H1 (cell line): Measurements from ENCODE around the gene MST1R. TPM values are rescaled to one million over a fixed set of nuclear protein-coding genes. Genes with fewer than 3 reads are reported as not detected.

ENCODE experiments used
- CTCF ChIA-PET: fragments of 300-600 bp; sonication (Branson Sonifier 250); formaldehyde crosslinking; loops from one replicate; lab custom pipeline; 2021; ENCODE audit not compliant: partially characterized antibody; lab: Charles Lee
- POLR2A ChIA-PET: fragments of 300-600 bp; sonication (Branson Sonifier 250); formaldehyde crosslinking; loops from one replicate; lab custom pipeline; 2021; ENCODE audit warnings: inconsistent platforms; ENCODE audit not compliant: partially characterized antibody; lab: Charles Lee
- DNase-seq, 2 experiments: peaks; one replicate each; pipeline versions ENCODE4 v3.0.0 to v3.0.0-alpha.2; 2010 to 2022; ENCODE audit warnings: low spot score in 2 of 2, low read depth in 1 of 2, mixed read lengths in 1 of 2
- FAIRE-seq: peaks from 2 replicates; lab custom pipeline; 2011; peaks lifted over from hg19 to GRCh38; lab: Jason Lieb, UNC
- H2AFZ ChIP-seq: 2 replicates; pipeline ENCODE4 v1.8.1; 2012; ENCODE audit warnings: low read length, inconsistent platforms
- H2AK5ac ChIP-seq: 2 replicates; pipeline ENCODE4 v1.6.1; 2013; ENCODE audit warnings: low read depth, low read length
- H2BK120ac ChIP-seq: replicated peaks from 2 replicates; pipeline ENCODE3; 2013; ENCODE audit warnings: low read depth, low read length, inconsistent platforms
- H2BK12ac ChIP-seq: 2 replicates; pipeline ENCODE4 v1.6.1; 2013; ENCODE audit warnings: low read depth, low read length
- H2BK15ac ChIP-seq: 2 replicates; pipeline ENCODE4 v1.6.1; 2013; ENCODE audit warnings: low read length
- H2BK20ac ChIP-seq: 2 replicates; pipeline ENCODE4 v1.6.1; 2013; ENCODE audit warnings: low read length
- H2BK5ac ChIP-seq: 2 replicates; pipeline ENCODE4 v1.6.1; 2013; ENCODE audit warnings: low read depth, low read length
- H3K14ac ChIP-seq: 2 replicates; pipeline ENCODE4 v1.6.1; 2013; ENCODE audit warnings: inconsistent platforms; ENCODE audit not compliant: insufficient read length
- H3K18ac ChIP-seq: 2 replicates; pipeline ENCODE4 v1.6.1; 2013; ENCODE audit warnings: low read length; ENCODE audit errors: extremely low read depth
- H3K23ac ChIP-seq: 2 replicates; pipeline ENCODE4 v1.6.1; 2013; ENCODE audit warnings: inconsistent platforms; ENCODE audit not compliant: insufficient read length
- H3K23me2 ChIP-seq: 2 replicates; pipeline ENCODE4 v1.6.1; 2013; ENCODE audit warnings: low read depth, low read length
- H3K27ac ChIP-seq: 2 replicates; pipeline ENCODE4 v1.6.1; 2011; ENCODE audit warnings: low read depth, low read length, inconsistent platforms
- H3K27me3 ChIP-seq, 4 experiments: replicated peaks in 1 of 4; 1 replicate in 1 of 4; 2 replicates in 3 of 4; pipeline versions ENCODE4 v1.6.1 to v1.8.1; 2011 to 2013; ENCODE audit warnings: low read length in 3 of 4, mild to moderate bottlenecking in 3 of 4, inconsistent platforms in 2 of 4, mixed read lengths in 2 of 4, moderate library complexity in 1 of 4; ENCODE audit not compliant: control insufficient read depth in 3 of 4, insufficient read depth in 3 of 4; ENCODE audit errors: extremely low read depth in 1 of 4
- H3K36me3 ChIP-seq, 4 experiments: 2 replicates each; pipeline versions ENCODE4 v1.6.1 to v1.8.1; 2011 to 2013; ENCODE audit warnings: mild to moderate bottlenecking in 4 of 4, low read length in 3 of 4, moderate library complexity in 2 of 4, control low read depth in 1 of 4, inconsistent platforms in 1 of 4; ENCODE audit not compliant: insufficient read depth in 4 of 4, control insufficient read depth in 2 of 4
- H3K4ac ChIP-seq: replicated peaks from 2 replicates; pipeline ENCODE3; 2013; ENCODE audit warnings: low read length, low read depth, mixed read lengths, inconsistent platforms; ENCODE audit not compliant: insufficient read length
- H3K4me1 ChIP-seq, 4 experiments: replicated peaks in 1 of 4; 1 replicate in 1 of 4; 2 replicates in 3 of 4; pipeline versions ENCODE4 v1.6.1 to v1.8.1; 2011 to 2013; ENCODE audit warnings: low read length in 3 of 4, inconsistent platforms in 2 of 4, mixed read lengths in 1 of 4; ENCODE audit not compliant: insufficient read depth in 4 of 4, control insufficient read depth in 3 of 4
- H3K4me2 ChIP-seq, 2 experiments: 2 replicates each; pipeline versions ENCODE4 v1.6.1 to v1.8.1; 2011 to 2013; ENCODE audit warnings: low read depth in 2 of 2, low read length in 2 of 2, control low read depth in 1 of 2, inconsistent platforms in 1 of 2, mild to moderate bottlenecking in 1 of 2; ENCODE audit not compliant: insufficient read depth in 1 of 2
- H3K4me3 ChIP-seq, 4 experiments: fragments of 200-600, 300-600 bp in 1 of 4; sonication (generic), shearing (Covaris generic), sonication (Bioruptor Twin) in 1 of 4; 2 replicates each; pipeline versions ENCODE4 v1.5.1 to v1.8.1; 2011 to 2016; ENCODE audit warnings: low read length in 4 of 4, low read depth in 3 of 4, control low read depth in 2 of 4, inconsistent platforms in 2 of 4, mild to moderate bottlenecking in 2 of 4, mixed read lengths in 1 of 4, moderate library complexity in 1 of 4; ENCODE audit not compliant: insufficient read depth in 2 of 4; ENCODE audit errors: extremely low read depth in 1 of 4
- H3K56ac ChIP-seq: replicated peaks from 2 replicates; pipeline ENCODE3; 2013; ENCODE audit warnings: low read depth, mild to moderate bottlenecking, mixed read lengths, low read length, inconsistent platforms; ENCODE audit not compliant: insufficient read length
- H3K79me1 ChIP-seq: 2 replicates; pipeline ENCODE4 v1.6.1; 2013; ENCODE audit warnings: low read depth, low read length, control low read depth
- H3K79me2 ChIP-seq, 2 experiments: 2 replicates each; pipeline versions ENCODE4 v1.6.1 to v1.8.1; 2012 to 2013; ENCODE audit warnings: low read length in 2 of 2, mild to moderate bottlenecking in 2 of 2, inconsistent platforms in 1 of 2; ENCODE audit not compliant: insufficient read depth in 2 of 2, control insufficient read depth in 1 of 2
- H3K9ac ChIP-seq, 4 experiments: replicated peaks in 1 of 4; 1 replicate in 1 of 4; 2 replicates in 3 of 4; pipeline versions ENCODE4 v1.6.1 to v1.8.1; 2011 to 2013; ENCODE audit warnings: low read depth in 3 of 4, low read length in 3 of 4, control low read depth in 2 of 4, mild to moderate bottlenecking in 2 of 4, moderate library complexity in 2 of 4, inconsistent platforms in 1 of 4; ENCODE audit errors: extremely low read depth in 1 of 4
- H3K9me3 ChIP-seq, 2 experiments: 2 replicates each; pipeline versions ENCODE4 v1.6.1 to v1.8.1; 2012 to 2013; ENCODE audit warnings: mild to moderate bottlenecking in 2 of 2, moderate library complexity in 2 of 2, control low read depth in 1 of 2, inconsistent platforms in 1 of 2, low read depth in 1 of 2, low read length in 1 of 2, mixed read lengths in 1 of 2; ENCODE audit not compliant: insufficient read depth in 2 of 2
- H4K20me1 ChIP-seq, 2 experiments: replicated peaks in 1 of 2; 2 replicates each; pipeline versions ENCODE3 to v1.8.1; 2011 to 2013; ENCODE audit warnings: inconsistent platforms in 2 of 2, low read length in 2 of 2, mild to moderate bottlenecking in 1 of 2; ENCODE audit not compliant: insufficient read depth in 2 of 2, control insufficient read depth in 1 of 2
- H4K5ac ChIP-seq: 2 replicates; pipeline ENCODE4 v1.6.1; 2013; ENCODE audit warnings: low read length, low read depth, mixed read lengths, inconsistent platforms; ENCODE audit not compliant: insufficient read length
- H4K8ac ChIP-seq: 2 replicates; pipeline ENCODE4 v1.8.0; 2013; ENCODE audit warnings: mild to moderate bottlenecking, moderate library complexity, low read length, inconsistent platforms; ENCODE audit not compliant: insufficient read depth; ENCODE audit errors: extremely low read depth
- H4K91ac ChIP-seq: replicated peaks from 2 replicates; pipeline ENCODE3; 2013; ENCODE audit warnings: low read length, mixed read lengths, inconsistent platforms; ENCODE audit not compliant: insufficient read length
- ASH2L ChIP-seq: fragments of 200-600, 300-600 bp; sonication (generic); IDR thresholded peaks from one replicate; pipeline ENCODE4 v1.7.1; 2017; ENCODE audit warnings: low read length
- CBX5 ChIP-seq: fragments of 300-800, 300-1000 bp; sonication (generic); IDR thresholded peaks from 2 replicates; pipeline ENCODE4 v1.7.1; 2016; ENCODE audit warnings: antibody characterized with exemption, low read length, low read depth
- FOSL1 ChIP-seq: IDR thresholded peaks from 2 replicates; pipeline ENCODE4 v1.6.1; 2011; ENCODE audit warnings: mild to moderate bottlenecking, low read depth, low read length, moderate library complexity; ENCODE audit not compliant: insufficient read depth
- GTF2F1 ChIP-seq: IDR thresholded peaks from 2 replicates; pipeline ENCODE4 v1.6.1; 2012; ENCODE audit warnings: low read depth, low read length, improper control_type of control experiment, borderline replicate concordance
- HDAC6 ChIP-seq: IDR thresholded peaks from one replicate; pipeline ENCODE4 v1.7.1; 2012; ENCODE audit warnings: low read depth, mild to moderate bottlenecking, inconsistent platforms, low read length, moderate library complexity
- JUND ChIP-seq: IDR thresholded peaks from 2 replicates; pipeline ENCODE4 v1.6.1; 2011; ENCODE audit warnings: mild to moderate bottlenecking, improper control_type of control experiment, low read length
- MAX ChIP-seq: IDR thresholded peaks from 2 replicates; pipeline ENCODE4 v1.6.1; 2012; ENCODE audit warnings: inconsistent platforms
- POU5F1 ChIP-seq: IDR thresholded peaks from 2 replicates; pipeline ENCODE4 v1.6.1; 2011; ENCODE audit warnings: low read depth, mild to moderate bottlenecking, low read length, moderate library complexity
- RBBP5 ChIP-seq: IDR thresholded peaks from 2 replicates; pipeline ENCODE4 v1.7.1; 2012; ENCODE audit warnings: low read depth, mild to moderate bottlenecking, inconsistent platforms, low read length, moderate library complexity, borderline replicate concordance
- SIRT6 ChIP-seq: IDR thresholded peaks from one replicate; pipeline ENCODE4 v1.7.1; 2012; ENCODE audit warnings: low read length, inconsistent platforms
- SP1 ChIP-seq: IDR thresholded peaks from 2 replicates; pipeline ENCODE4 v1.6.1; 2011; ENCODE audit warnings: low read depth, low read length
- SP4 ChIP-seq: IDR thresholded peaks from 2 replicates; pipeline ENCODE4 v1.6.1; 2012; ENCODE audit warnings: low read length, inconsistent platforms
- SUZ12 ChIP-seq: fragments of 200-600 bp; sonication (generic); IDR thresholded peaks from 2 replicates; pipeline ENCODE4 v1.6.1; 2012; ENCODE audit warnings: mild to moderate bottlenecking, inconsistent platforms, low read length, moderate library complexity, mixed read lengths
- TCF12 ChIP-seq: IDR thresholded peaks from 2 replicates; pipeline ENCODE4 v1.6.1; 2011; ENCODE audit warnings: low read depth, mild to moderate bottlenecking, low read length
- WGBS, 2 experiments: shearing (Covaris generic) in 1 of 2; methylation state at CpG; one replicate each; pipeline versions ENCODE4 v1.1.6 to v1.1.7; 2013 to 2015; ENCODE audit warnings: low lambda C conversion rate in 2 of 2, mixed read lengths in 2 of 2, inconsistent platforms in 1 of 2, low coverage in 1 of 2, missing lambda C conversion rate in 1 of 2; ENCODE audit not compliant: insufficient replicate concordance in 2 of 2, insufficient coverage in 1 of 2, insufficient read length in 1 of 2; ENCODE audit errors: extremely low coverage in 1 of 2, missing lambda C conversion rate in 1 of 2; 5-methylcytosine and 5-hydroxymethylcytosine counted together
- polyA plus RNA-seq, 7 experiments: library from polyadenylated mRNA; depleted of rRNA in 3 of 7; stranded (reverse) in 5 of 7; unstranded in 2 of 7; fragments of >200 nt in 5 of 7; fragments of 200-250 nt in 2 of 7; gene quantifications; 1 replicate in 5 of 7; 2 replicates in 1 of 7; 4 replicates in 1 of 7; pipeline versions ENCODE4 v1.2.1 to v1.2.3, GENCODE V29; 2011 to 2013; ENCODE audit warnings: missing spikeins in 2 of 7, mixed read lengths in 2 of 7
- total RNA-seq: library from RNA; stranded (reverse); fragmentation: NEBNext Ultra II Directional; extraction: Animal tissue kit (Norgen Biotek cat#: 25700); gene quantifications from 2 replicates; pipeline ENCODE4 v1.2.1, GENCODE V29; 2021

The MST1R gene
- total and polyA plus RNA-seq, 2 of the 8 experiments (the other 6 are each of a cell fraction or from before 2014, with no cell fraction given), result 4.8 to 7.6 TPM

- 86% methylated on average over 5 of the region's 5 CpGs; no CpG with 5 or more reads in 1 of the 2 experiments for WGBS, 2 experiments
- no peak for FAIRE-seq
- POLR2A ChIA-PET, result interaction anchor here (0.7 to 3.1 kb wide), 9 partner anchors 11 to 192 kb away, joined by 3 to 32 read pairs (median 5); partner anchors contain the start of gene RBM6
- TF ChIP-seq SIRT6 (no peak), HDAC6 (no peak), RBBP5 (no peak), MAX (no peak), SP1 (no peak), POU5F1 (no peak), SUZ12 (no peak), ASH2L (no peak), TCF12 (no peak), SP4 (no peak), JUND (no peak), FOSL1 (no peak), GTF2F1 (no peak), CBX5 (no peak)
These were observed 24.9 kb upstream of the MST1R start for GRCh38 chr3:49928481-49929017.

More at GRCh38 chr3:49928481-49929017, 24.9 kb upstream of the MST1R start:
- Histone ChIP-seq H3K23me2 (no peaks in the 10 kb centered on the region), H4K91ac (no peak overlapping the region), H4K20me1 (no peaks in the 10 kb centered on the region), H2BK12ac (no peak overlapping the region), H2BK15ac (peak overlapping the region; percentile 4; the same call in 1 of the 2 replicates), H3K9me3 (no peaks in the 10 kb centered on the region), H3K4ac (no peak overlapping the region), H3K9ac (no peak overlapping the region), H3K4me2 (peak overlapping the region; percentile 33 to 82; a peak in 2 of 4 replicates), H4K8ac (no peak overlapping the region), H2BK20ac (no peak overlapping the region), H2AFZ (no peak overlapping the region), H3K27ac (no peak overlapping the region), H2AK5ac (no peak overlapping the region), H3K79me1 (no peaks in the 10 kb centered on the region), H3K27me3 (no peaks in the 10 kb centered on the region), H4K5ac (no peak overlapping the region), H3K18ac (no peak overlapping the region), H3K14ac (no peak overlapping the region), H3K4me1 (peaks cover 2 to 9% (median 5%) of the 10 kb centered on the region in 4 experiments; a peak in 5 of 7 replicates), H2BK5ac (no peak overlapping the region), H3K4me3 (peak overlapping the region in 2 of 4 experiments; percentile 10 to 87; a peak in 4 of 8 replicates), H3K23ac (no peak overlapping the region), H2BK120ac (no peak overlapping the region), H3K79me2 (no peaks in the 10 kb centered on the region), H3K36me3 (no peaks in the 10 kb centered on the region), H3K56ac (no peak overlapping the region)
- DNase-seq, result no peak
- CTCF ChIA-PET, result interaction anchor here (0.7 to 4.4 kb wide), 11 partner anchors 10 to 128 kb away, joined by 3 to 36 read pairs (median 6); partner anchors contain the start of gene INKA1
